GM18867 (cell line): ENCODE measurements around the gene NTM.
"Not testable (repeated sequence)": the region's sequence is repeated elsewhere in the genome, so short reads cannot be mapped to it uniquely, and the experiment has no call there.

Experiments used
- ATAC-seq: cut with Tn5 transposase; IDR thresholded peaks from one replicate; pipeline ENCODE4 v1.9.1; 2021; ENCODE audit warnings: mild to moderate bottlenecking, moderate library complexity; ENCODE audit not compliant: unreplicated experiment

The NTM gene

GRCh38 chr11:131418189-131418588 lies 47.8 kb downstream of the NTM start:
- no peak for ATAC-seq

GRCh38 chr11:131421066-131421855 lies 50.8 kb downstream of the NTM start:
- ATAC-seq, result no peak

GRCh38 chr11:131422029-131422428 lies 51.6 kb downstream of the NTM start:
- no peak for ATAC-seq

- ATAC-seq, result no peak
These were observed 52.1 kb downstream of the NTM start for GRCh38 chr11:131422496-131422895.

GRCh38 chr11:131423688-131424087 lies 53.3 kb downstream of the NTM start:
- no peak for ATAC-seq

DNA sequence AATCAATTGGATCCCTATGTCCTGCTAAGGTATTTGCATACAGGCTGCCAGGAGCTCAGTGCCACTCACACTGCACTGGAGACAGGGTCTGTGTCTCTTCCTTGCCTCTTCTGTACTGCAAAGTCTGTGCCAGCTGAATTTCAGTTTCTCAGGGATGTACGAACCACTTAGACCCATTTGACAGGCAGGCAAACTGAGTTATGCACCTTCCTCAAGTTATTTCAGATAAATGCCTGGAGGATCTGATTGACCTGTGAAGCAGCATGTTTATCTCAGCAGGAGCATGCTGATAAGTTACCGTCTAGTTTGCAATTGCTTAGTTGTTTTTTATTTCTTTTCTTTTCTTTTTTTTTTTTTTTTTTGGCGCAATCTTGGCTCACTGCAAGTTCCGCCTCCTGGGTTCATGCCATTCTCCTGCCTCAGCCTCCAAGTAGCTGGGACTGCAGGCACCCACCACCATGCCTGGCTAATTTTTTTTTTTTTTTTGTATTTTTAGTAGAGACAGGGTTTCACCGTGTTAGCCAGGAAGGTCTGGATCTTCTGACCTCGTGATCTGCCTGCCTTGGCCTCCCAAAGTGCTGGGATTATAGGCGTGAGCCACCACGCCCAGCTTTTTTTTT lies 54.0 kb downstream of the NTM start:
- ATAC-seq, result not testable (repeated sequence)

- ATAC-seq, result no peak
These were observed 54.9 kb downstream of the NTM start for GRCh38 chr11:131425285-131425684.

- ATAC-seq, result no peak
These were observed 58.4 kb downstream of the NTM start for GRCh38 chr11:131428853-131429252.

GRCh38 chr11:131430473-131431208 lies 60.2 kb downstream of the NTM start:
- no peak for ATAC-seq

DNA sequence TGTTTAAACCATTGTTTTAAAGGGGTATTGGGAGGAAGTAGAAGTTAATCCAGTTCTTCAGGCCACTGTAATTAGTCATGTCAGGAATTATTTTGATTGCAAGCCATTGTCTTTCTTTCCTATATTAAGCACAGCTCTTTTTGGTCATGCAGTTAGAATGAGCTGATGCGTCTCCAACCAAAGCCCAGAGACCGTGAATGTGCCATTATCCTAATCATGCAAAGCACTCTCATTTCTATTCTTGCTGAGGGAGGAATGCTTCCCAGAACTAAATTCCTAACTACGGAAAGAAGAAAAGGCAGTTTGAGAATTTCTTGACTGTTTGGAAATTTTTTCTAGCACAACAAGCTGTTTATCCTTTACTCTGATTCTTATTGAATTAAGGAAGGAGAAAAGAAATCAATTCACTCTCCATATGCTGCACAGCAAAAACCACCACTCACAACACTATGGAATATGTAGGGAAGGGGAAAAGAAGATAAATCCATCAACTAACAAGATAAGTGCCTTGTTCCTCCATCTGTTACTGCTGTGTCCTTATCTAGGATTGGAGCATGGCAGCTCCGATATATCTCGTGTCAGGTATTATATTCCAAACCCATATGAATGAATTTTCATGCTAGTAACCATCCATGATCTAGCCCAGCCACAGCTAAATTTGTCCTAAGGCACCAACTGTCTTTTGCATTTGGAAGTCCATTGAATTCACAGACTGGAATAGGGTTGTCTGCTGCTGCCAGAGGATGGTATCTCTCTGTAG lies 70.8 kb downstream of the NTM start:
- no peak for ATAC-seq

DNA sequence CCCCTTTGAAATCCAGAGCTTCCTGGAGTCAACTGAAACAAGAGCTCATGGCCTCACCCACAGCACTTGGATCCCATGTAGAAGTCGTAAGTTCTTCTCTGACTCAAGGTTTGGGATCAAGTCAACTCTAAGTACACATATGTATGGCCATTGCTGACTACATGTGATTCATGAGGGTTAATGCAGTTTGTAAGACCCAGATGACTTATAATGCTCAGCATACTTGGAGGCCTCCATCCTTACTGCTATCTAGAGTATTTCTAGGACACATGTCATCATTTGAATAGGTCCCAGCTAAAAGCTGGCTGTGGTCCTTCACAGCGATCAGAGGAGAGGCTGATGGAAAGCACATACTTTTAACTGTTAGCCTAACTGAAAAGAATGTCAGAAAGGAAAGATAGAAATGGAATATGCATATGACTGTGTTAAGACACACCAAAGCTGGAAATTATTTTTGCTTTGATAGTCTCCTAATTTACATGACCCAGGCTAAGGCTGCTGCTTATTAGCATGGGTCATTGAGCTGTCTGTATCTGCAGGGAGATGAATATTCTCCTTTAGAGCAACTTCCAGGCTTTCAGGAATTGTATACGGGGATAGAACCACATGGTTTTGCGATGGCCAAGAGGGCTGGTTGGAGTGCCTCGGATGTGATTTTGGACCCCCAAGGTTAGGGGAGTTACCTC lies 76.3 kb downstream of the NTM start:
- ATAC-seq, result no peak

DNA sequence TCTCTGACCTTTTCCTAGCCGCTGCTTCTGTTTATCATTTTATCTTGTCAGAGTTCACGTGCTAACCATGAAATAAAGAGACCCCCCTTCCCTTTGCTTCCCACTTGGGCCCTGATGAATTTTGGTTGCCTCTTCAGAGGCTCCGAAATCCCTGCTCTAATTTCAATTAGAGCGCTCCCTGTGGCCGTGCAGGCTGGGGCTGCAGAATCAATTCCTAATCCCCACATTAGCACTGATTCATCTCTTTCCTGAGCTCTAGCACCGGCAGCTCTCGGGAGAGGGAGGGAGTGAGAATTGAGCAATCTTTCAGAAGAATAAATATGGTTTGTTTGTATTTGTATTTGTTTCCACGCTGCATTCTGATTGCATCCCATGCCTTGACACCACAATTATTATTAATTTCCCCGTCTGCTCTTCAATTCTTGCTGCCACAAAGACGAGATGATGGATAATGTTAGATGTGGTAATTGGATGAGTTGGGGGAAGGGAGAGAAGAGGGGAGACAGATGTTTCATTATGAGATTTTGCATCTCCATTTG lies 76.9 kb downstream of the NTM start:
- no peak for ATAC-seq

DNA sequence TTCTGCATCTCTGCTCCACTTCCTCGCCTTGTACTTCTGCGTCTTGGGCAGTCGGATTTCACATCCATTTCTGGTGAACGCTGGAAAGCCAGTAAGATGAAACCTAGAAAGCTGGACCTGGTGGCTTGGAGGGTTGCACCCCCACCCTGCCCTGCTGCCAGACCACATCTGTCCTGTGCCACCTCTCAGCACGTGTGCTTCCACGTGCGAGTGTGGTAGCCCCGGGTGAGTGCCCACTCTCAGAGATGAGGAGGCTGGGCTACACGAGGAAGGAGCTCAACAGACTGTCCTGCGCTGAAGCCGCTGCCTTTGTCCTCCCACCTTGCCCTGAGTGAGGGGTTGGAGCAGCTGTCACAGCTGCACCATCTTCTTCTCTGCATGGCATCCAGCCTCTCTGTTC lies 77.5 kb downstream of the NTM start:
- no peak for ATAC-seq

DNA sequence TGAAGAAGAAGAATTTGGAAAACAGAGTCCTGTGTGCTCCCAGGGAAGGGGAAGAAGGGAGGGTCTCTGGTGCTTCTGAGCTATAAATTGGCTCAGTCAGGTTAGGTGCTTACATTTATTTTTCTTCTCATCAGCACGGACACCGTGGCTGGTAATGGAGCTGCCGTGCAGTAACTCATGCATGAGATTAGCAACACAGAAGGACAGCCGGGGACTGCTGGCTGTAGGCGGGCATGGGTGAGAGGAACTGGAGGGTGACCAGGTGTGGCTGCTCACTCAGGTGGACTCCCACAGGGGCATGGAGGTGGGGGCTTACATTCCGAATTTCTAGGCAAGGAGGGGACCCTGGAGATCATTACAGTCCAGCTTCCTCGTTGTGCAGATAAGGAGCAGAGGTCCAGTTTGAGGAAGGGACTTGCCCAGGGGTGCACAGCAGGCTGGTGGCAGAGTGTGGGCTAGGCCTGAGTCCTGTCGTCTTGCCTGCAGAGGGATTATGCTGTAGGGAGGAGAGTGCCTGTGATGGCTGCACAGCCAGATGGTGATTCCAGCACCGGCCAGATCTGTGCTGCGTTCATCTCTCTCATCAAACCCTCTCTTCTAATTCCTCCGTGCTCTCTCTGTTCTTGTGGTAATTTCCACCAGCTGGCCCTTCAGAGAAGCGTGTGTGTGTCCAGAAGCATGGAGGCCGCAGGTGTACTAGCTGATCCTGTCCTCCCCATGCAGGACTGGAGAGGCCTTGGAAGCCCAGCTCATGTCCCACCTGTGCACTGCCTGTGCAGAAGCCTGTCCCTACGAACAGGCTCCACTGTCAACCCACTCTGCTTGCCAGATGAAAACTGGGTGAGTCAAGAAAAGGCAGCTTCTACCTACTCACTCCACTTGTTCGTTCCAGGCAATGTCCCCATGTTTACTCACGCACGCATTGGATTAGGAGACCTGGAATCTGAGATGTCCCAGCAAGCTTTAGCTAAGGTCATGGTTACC lies 78.9 kb downstream of the NTM start:
- no peak for ATAC-seq

DNA sequence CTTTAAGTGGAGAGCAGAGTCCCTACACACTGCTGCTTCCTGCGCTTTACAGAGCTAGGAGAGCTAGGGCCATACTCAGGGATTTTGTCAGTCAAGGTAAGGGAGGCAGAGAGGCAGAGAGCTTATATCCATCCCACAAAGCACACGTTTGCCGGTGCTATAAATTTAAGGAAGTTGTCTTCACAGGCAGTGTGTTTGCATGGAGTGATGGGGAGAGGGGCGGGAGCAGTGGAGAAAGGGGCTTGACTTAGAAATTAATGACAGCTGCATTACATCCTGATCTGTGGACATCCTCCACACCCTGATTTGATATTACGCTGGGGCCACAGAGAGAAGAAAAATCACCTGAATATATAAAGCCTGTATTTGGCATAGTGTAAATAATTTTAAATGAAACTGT lies 84.1 kb downstream of the NTM start:
- ATAC-seq, result no peak

GRCh38 chr11:131454989-131455388 lies 84.6 kb downstream of the NTM start:
- ATAC-seq, result no peak

GRCh38 chr11:131455843-131456704 lies 85.7 kb downstream of the NTM start:
- ATAC-seq, result no peak

GRCh38 chr11:131457163-131457562 lies 86.7 kb downstream of the NTM start:
- no peak for ATAC-seq
